B cell (primary cell): ENCODE data around the gene MXRA8. TPM values are rescaled to one million over a fixed set of nuclear protein-coding genes. Genes with fewer than 3 reads are reported as not detected.
"Not testable (repeated sequence)": the region's sequence is repeated elsewhere in the genome, so short reads cannot be mapped to it uniquely, and the experiment has no call there.

Experiments
- ATAC-seq: fragments of 200-7000 bp; cut with Tn5 transposase; one replicate; pipeline ENCODE4 v1.10.0; 2021; ENCODE audit warnings: low read depth, mild to moderate bottlenecking, moderate number of reproducible peaks, moderate library complexity
- CTCF ChIA-PET: fragments of 350-600 bp; sonication (Branson Sonifier 250); formaldehyde crosslinking; loops from one replicate; lab custom pipeline; 2021; ENCODE audit warnings: antibody characterized with exemption, inconsistent platforms; lab: Charles Lee
- POLR2A ChIA-PET: fragments of 350-600 bp; sonication (Branson Sonifier 250); formaldehyde crosslinking; loops from one replicate; lab custom pipeline; 2021; ENCODE audit warnings: antibody characterized with exemption; lab: Charles Lee
- DNase-seq: peaks from one replicate; pipeline ENCODE4 v3.0.0; 2013
- H2AFZ ChIP-seq: 2 replicates; pipeline ENCODE4 v1.6.1; 2012; ENCODE audit warnings: mild to moderate bottlenecking, low read depth, low read length; ENCODE audit not compliant: insufficient read depth, poor library complexity, severe bottlenecking
- H3K27ac ChIP-seq, 2 donors: 1 replicate in 1 of 2; 2 replicates in 1 of 2; pipeline ENCODE4 v1.5.1; 2012 to 2013; ENCODE audit warnings: low read length in 2 of 2, mild to moderate bottlenecking in 2 of 2, moderate library complexity in 1 of 2
- H3K27me3 ChIP-seq, 4 experiments: fragments of 200-600 bp in 1 of 4; sonication (generic) in 1 of 4; replicated peaks in 1 of 4; 1 replicate in 2 of 4; 2 replicates in 2 of 4; pipeline versions ENCODE4 v1.6.1 to v1.7.0; 2013 to 2016; ENCODE audit warnings: low read length in 3 of 4, mild to moderate bottlenecking in 2 of 4, mixed read lengths in 1 of 4, moderate library complexity in 1 of 4; ENCODE audit not compliant: insufficient read depth in 4 of 4, control insufficient read depth in 3 of 4; ENCODE audit errors: control extremely low read depth in 1 of 4
- H3K36me3 ChIP-seq, 2 experiments: replicated peaks in 1 of 2; 1 replicate in 1 of 2; 2 replicates in 1 of 2; pipeline versions ENCODE4 v1.6.1 to v1.7.1; 2013; ENCODE audit warnings: low read length in 1 of 2; ENCODE audit not compliant: insufficient read depth in 2 of 2, control insufficient read depth in 1 of 2; ENCODE audit errors: control extremely low read depth in 1 of 2, extremely low read depth in 1 of 2
- H3K4me1 ChIP-seq, 2 donors: fragments of 200-600 bp in 1 of 2; sonication (generic) in 1 of 2; 1 replicate in 1 of 2; 2 replicates in 1 of 2; pipeline versions ENCODE4 v1.5.1 to v1.6.1; 2013 to 2017; ENCODE audit warnings: low read length in 2 of 2; ENCODE audit not compliant: control insufficient read depth in 2 of 2, insufficient read depth in 2 of 2
- H3K4me2 ChIP-seq: replicated peaks from 2 replicates; pipeline ENCODE3; 2012; ENCODE audit warnings: mild to moderate bottlenecking, low read depth, low read length; ENCODE audit not compliant: poor library complexity, severe bottlenecking
- H3K4me3 ChIP-seq, 5 experiments: fragments of 200-600 bp in 1 of 5; sonication (generic) in 1 of 5; 1 replicate in 3 of 5; 2 replicates in 2 of 5; pipeline versions ENCODE4 v1.5.1 to v1.7.0; 2011 to 2016; ENCODE audit warnings: low read length in 4 of 5, mild to moderate bottlenecking in 4 of 5, low read depth in 2 of 5, control low read depth in 1 of 5, moderate library complexity in 1 of 5; ENCODE audit not compliant: insufficient read depth in 1 of 5; ENCODE audit errors: control extremely low read depth in 1 of 5, extremely low read depth in 1 of 5
- H3K79me2 ChIP-seq: fragments of 200-600 bp; sonication (generic); one replicate; pipeline ENCODE4 v1.6.0; 2016; ENCODE audit warnings: low read length; ENCODE audit not compliant: control insufficient read depth, insufficient read depth
- H3K9ac ChIP-seq: fragments of 200-600 bp; sonication (generic); 2 replicates; pipeline ENCODE4 v1.6.1; 2017; ENCODE audit warnings: mild to moderate bottlenecking, low read length, moderate library complexity
- H3K9me3 ChIP-seq, 3 donors: one replicate each; pipeline versions ENCODE4 v1.6.1 to v1.7.1; 2013; ENCODE audit warnings: low read length in 2 of 3; ENCODE audit not compliant: control insufficient read depth in 2 of 3, insufficient read depth in 1 of 3; ENCODE audit errors: control extremely low read depth in 1 of 3
- H4K20me1 ChIP-seq: 2 replicates; pipeline ENCODE4 v1.6.0; 2012; ENCODE audit warnings: mild to moderate bottlenecking, low read length; ENCODE audit not compliant: insufficient read depth, control insufficient read depth, poor library complexity, severe bottlenecking
- H3K27ac Mint-ChIP-seq: one replicate; pipeline ENCODE4 v1.8.0; 2021; ENCODE audit warnings: mixed read lengths
- H3K27me3 Mint-ChIP-seq: one replicate; pipeline ENCODE4 v1.8.0; 2021; ENCODE audit warnings: mixed read lengths
- H3K4me1 Mint-ChIP-seq: one replicate; pipeline ENCODE4 v1.8.0; 2021; ENCODE audit warnings: mixed read lengths
- H3K4me3 Mint-ChIP-seq: one replicate; pipeline ENCODE4 v1.8.0; 2021; ENCODE audit warnings: mixed read lengths
- H3K9me3 Mint-ChIP-seq: one replicate; pipeline ENCODE4 v1.8.0; 2022; ENCODE audit warnings: mixed read lengths; ENCODE audit not compliant: insufficient read depth
- EZH2 ChIP-seq: IDR thresholded peaks from 2 replicates; pipeline ENCODE4 v1.6.1; 2012; ENCODE audit warnings: borderline replicate concordance, low read depth, mild to moderate bottlenecking, moderate library complexity, low read length; ENCODE audit not compliant: insufficient read depth, poor library complexity, severe bottlenecking
- WGBS: methylation state at CpG from one replicate; pipeline ENCODE4 v1.1.5; 2013; ENCODE audit warnings: missing lambda C conversion rate; ENCODE audit not compliant: insufficient coverage; 5-methylcytosine and 5-hydroxymethylcytosine counted together
- intact Hi-C: fragments of 100-400 bp; cut with micrococcal nuclease; formaldehyde crosslinking; loops from one replicate; pipeline ENCODE4 v1.10.0; 2022
- polyA plus RNA-seq: library from polyadenylated mRNA; depleted of rRNA; stranded (reverse); fragments of >200 nt; gene quantifications from 2 replicates; pipeline ENCODE4 v1.2.3, GENCODE V29; 2012
- total RNA-seq, 2 donors: library from RNA; stranded (reverse); fragments of 120-200 nt in 1 of 2; gene quantifications; 1 replicate in 1 of 2; 2 replicates in 1 of 2; pipeline versions ENCODE4 v1.2.3 to v1.2.4, GENCODE V29; 2013 to 2022
- TF ChIP-seq, protein P1 (sequence below): fragments of 200-600 bp; IDR thresholded peaks from one replicate; pipeline ENCODE4 v1.8.0; 2022; ENCODE audit warnings: antibody characterized with exemption, mild to moderate bottlenecking

Gene MXRA8
- total and polyA plus RNA-seq, 2 donors (not counting 1 experiment from before 2014, with no cell fraction given): 0.10 TPM; not detected in 1

DNA sequence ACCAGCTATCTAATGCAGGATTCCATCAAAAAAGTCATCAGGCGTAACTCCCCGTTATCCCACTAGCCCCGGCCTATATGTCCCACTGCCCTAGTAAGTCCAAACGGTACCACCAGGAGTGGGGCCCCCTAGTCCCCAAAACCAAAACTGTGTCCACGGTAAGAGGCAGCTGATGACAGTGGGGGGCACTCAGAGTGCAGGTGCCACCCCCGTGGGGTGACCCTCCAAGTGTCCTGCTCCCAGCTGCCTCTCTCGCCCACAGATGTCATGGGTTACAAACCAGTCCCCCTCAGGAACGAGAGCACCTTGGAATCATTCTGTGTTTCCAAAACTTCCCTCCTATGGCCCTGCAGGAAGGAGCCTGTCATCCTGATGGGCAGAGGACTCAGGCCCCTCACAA lies 27.6 kb upstream of the MXRA8 start:
- Histone ChIP-seq H3K9me3 (no peaks in the 10 kb centered on the region), H4K20me1 (peaks cover 30% of the 10 kb centered on the region), H3K9ac (no peak overlapping the region), H3K4me2 (no peak overlapping the region), H3K4me3 (no peak overlapping the region), H2AFZ (no peak overlapping the region), H3K4me1 (no peaks in the 10 kb centered on the region), H3K27me3 (no peaks in the 10 kb centered on the region), H3K36me3 (peaks cover 11 to 53% of the 10 kb centered on the region in 2 experiments), H3K79me2 (peaks cover 30% of the 10 kb centered on the region), H3K27ac (no peak overlapping the region)
- Mint-ChIP-seq H3K4me1 (no peaks in the 10 kb centered on the region), H3K4me3 (no peak overlapping the region), H3K9me3 (no peaks in the 10 kb centered on the region), H3K27me3 (no peaks in the 10 kb centered on the region), H3K27ac (no peak overlapping the region)
- intact Hi-C loops: no loop called here
- 96% methylated on average over 8 of the region's 8 CpGs for WGBS
- no peak for ATAC-seq
- CTCF ChIA-PET: interaction anchor here (1.0 to 1.7 kb wide), 2 partner anchors 9 to 13 kb away, joined by 3 to 4 read pairs; partner anchors contain the start of gene CCNL2
- POLR2A ChIA-PET: no interaction called here
- DNase-seq: no peak
- TF ChIP-seq EZH2: no peak
- TF ChIP-seq, protein P1, sequence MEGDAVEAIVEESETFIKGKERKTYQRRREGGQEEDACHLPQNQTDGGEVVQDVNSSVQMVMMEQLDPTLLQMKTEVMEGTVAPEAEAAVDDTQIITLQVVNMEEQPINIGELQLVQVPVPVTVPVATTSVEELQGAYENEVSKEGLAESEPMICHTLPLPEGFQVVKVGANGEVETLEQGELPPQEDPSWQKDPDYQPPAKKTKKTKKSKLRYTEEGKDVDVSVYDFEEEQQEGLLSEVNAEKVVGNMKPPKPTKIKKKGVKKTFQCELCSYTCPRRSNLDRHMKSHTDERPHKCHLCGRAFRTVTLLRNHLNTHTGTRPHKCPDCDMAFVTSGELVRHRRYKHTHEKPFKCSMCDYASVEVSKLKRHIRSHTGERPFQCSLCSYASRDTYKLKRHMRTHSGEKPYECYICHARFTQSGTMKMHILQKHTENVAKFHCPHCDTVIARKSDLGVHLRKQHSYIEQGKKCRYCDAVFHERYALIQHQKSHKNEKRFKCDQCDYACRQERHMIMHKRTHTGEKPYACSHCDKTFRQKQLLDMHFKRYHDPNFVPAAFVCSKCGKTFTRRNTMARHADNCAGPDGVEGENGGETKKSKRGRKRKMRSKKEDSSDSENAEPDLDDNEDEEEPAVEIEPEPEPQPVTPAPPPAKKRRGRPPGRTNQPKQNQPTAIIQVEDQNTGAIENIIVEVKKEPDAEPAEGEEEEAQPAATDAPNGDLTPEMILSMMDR: no peak

DNA sequence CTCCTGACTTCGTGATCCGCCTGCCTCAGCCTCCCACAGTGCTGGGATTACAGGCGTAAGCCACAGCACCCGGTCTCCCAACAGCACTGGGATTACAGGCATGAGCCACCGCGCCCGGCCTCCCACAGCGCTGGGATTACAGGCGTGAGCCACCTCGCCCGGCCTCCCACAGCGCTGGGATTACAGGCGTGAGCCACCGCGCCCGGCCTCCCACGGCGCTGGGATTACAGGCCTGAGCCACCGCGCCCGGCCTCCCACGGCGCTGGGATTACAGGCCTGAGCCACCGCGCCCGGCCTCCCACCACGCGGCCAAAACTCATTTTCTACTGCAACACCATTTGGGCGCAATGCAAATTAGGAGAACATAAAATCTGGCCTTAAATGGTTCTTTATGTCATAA lies 27.0 kb upstream of the MXRA8 start:
- H3K9me3 Mint-ChIP-seq, H3K27ac ChIP-seq, H3K4me3 ChIP-seq, DNase-seq, H3K4me3 Mint-ChIP-seq, intact Hi-C loops, H3K9ac ChIP-seq, H3K4me1 ChIP-seq, H3K4me2 ChIP-seq, H3K27ac Mint-ChIP-seq, H3K4me1 Mint-ChIP-seq, H2AFZ ChIP-seq, ATAC-seq, POLR2A ChIA-PET, H3K27me3 ChIP-seq, H3K9me3 ChIP-seq, H3K27me3 Mint-ChIP-seq: not testable (repeated sequence)
- CTCF ChIA-PET: interaction anchor here (1.0 kb wide), 1 partner anchor 10 kb away, joined by 3 read pairs; no protein-coding TSS in a partner anchor
- WGBS: 93% methylated on average over 17 of the region's 29 CpGs
- H3K79me2 ChIP-seq: peaks cover 35% of the 10 kb centered on the region
- peaks cover 9 to 47% of the 10 kb centered on the region in 2 experiments for H3K36me3 ChIP-seq
- peaks cover 30% of the 10 kb centered on the region for H4K20me1 ChIP-seq
